H1 (cell line): ENCODE measurements around the gene CEACAM7. TPM values are rescaled to one million over a fixed set of nuclear protein-coding genes. Genes with fewer than 3 reads are reported as not detected.

Experiments
- CTCF ChIA-PET: fragments of 300-600 bp; sonication (Branson Sonifier 250); formaldehyde crosslinking; loops from one replicate; lab custom pipeline; 2021; ENCODE audit not compliant: partially characterized antibody; lab: Charles Lee
- POLR2A ChIA-PET: fragments of 300-600 bp; sonication (Branson Sonifier 250); formaldehyde crosslinking; loops from one replicate; lab custom pipeline; 2021; ENCODE audit warnings: inconsistent platforms; ENCODE audit not compliant: partially characterized antibody; lab: Charles Lee
- DNase-seq, 2 experiments: peaks; one replicate each; pipeline versions ENCODE4 v3.0.0 to v3.0.0-alpha.2; 2010 to 2022; ENCODE audit warnings: low spot score in 2 of 2, low read depth in 1 of 2, mixed read lengths in 1 of 2
- FAIRE-seq: peaks from 2 replicates; lab custom pipeline; 2011; peaks lifted over from hg19 to GRCh38; lab: Jason Lieb, UNC
- H2AFZ ChIP-seq: 2 replicates; pipeline ENCODE4 v1.8.1; 2012; ENCODE audit warnings: low read length, inconsistent platforms
- H2AK5ac ChIP-seq: 2 replicates; pipeline ENCODE4 v1.6.1; 2013; ENCODE audit warnings: low read depth, low read length
- H2BK120ac ChIP-seq: replicated peaks from 2 replicates; pipeline ENCODE3; 2013; ENCODE audit warnings: low read depth, low read length, inconsistent platforms
- H2BK12ac ChIP-seq: 2 replicates; pipeline ENCODE4 v1.6.1; 2013; ENCODE audit warnings: low read depth, low read length
- H2BK15ac ChIP-seq: 2 replicates; pipeline ENCODE4 v1.6.1; 2013; ENCODE audit warnings: low read length
- H2BK20ac ChIP-seq: 2 replicates; pipeline ENCODE4 v1.6.1; 2013; ENCODE audit warnings: low read length
- H2BK5ac ChIP-seq: 2 replicates; pipeline ENCODE4 v1.6.1; 2013; ENCODE audit warnings: low read depth, low read length
- H3K14ac ChIP-seq: 2 replicates; pipeline ENCODE4 v1.6.1; 2013; ENCODE audit warnings: inconsistent platforms; ENCODE audit not compliant: insufficient read length
- H3K18ac ChIP-seq: 2 replicates; pipeline ENCODE4 v1.6.1; 2013; ENCODE audit warnings: low read length; ENCODE audit errors: extremely low read depth
- H3K23ac ChIP-seq: 2 replicates; pipeline ENCODE4 v1.6.1; 2013; ENCODE audit warnings: inconsistent platforms; ENCODE audit not compliant: insufficient read length
- H3K23me2 ChIP-seq: 2 replicates; pipeline ENCODE4 v1.6.1; 2013; ENCODE audit warnings: low read depth, low read length
- H3K27ac ChIP-seq: 2 replicates; pipeline ENCODE4 v1.6.1; 2011; ENCODE audit warnings: low read depth, low read length, inconsistent platforms
- H3K27me3 ChIP-seq, 4 experiments: replicated peaks in 1 of 4; 1 replicate in 1 of 4; 2 replicates in 3 of 4; pipeline versions ENCODE4 v1.6.1 to v1.8.1; 2011 to 2013; ENCODE audit warnings: low read length in 3 of 4, mild to moderate bottlenecking in 3 of 4, inconsistent platforms in 2 of 4, mixed read lengths in 2 of 4, moderate library complexity in 1 of 4; ENCODE audit not compliant: control insufficient read depth in 3 of 4, insufficient read depth in 3 of 4; ENCODE audit errors: extremely low read depth in 1 of 4
- H3K36me3 ChIP-seq, 4 experiments: 2 replicates each; pipeline versions ENCODE4 v1.6.1 to v1.8.1; 2011 to 2013; ENCODE audit warnings: mild to moderate bottlenecking in 4 of 4, low read length in 3 of 4, moderate library complexity in 2 of 4, control low read depth in 1 of 4, inconsistent platforms in 1 of 4; ENCODE audit not compliant: insufficient read depth in 4 of 4, control insufficient read depth in 2 of 4
- H3K4ac ChIP-seq: replicated peaks from 2 replicates; pipeline ENCODE3; 2013; ENCODE audit warnings: low read length, low read depth, mixed read lengths, inconsistent platforms; ENCODE audit not compliant: insufficient read length
- H3K4me1 ChIP-seq, 4 experiments: replicated peaks in 1 of 4; 1 replicate in 1 of 4; 2 replicates in 3 of 4; pipeline versions ENCODE4 v1.6.1 to v1.8.1; 2011 to 2013; ENCODE audit warnings: low read length in 3 of 4, inconsistent platforms in 2 of 4, mixed read lengths in 1 of 4; ENCODE audit not compliant: insufficient read depth in 4 of 4, control insufficient read depth in 3 of 4
- H3K4me2 ChIP-seq, 2 experiments: 2 replicates each; pipeline versions ENCODE4 v1.6.1 to v1.8.1; 2011 to 2013; ENCODE audit warnings: low read depth in 2 of 2, low read length in 2 of 2, control low read depth in 1 of 2, inconsistent platforms in 1 of 2, mild to moderate bottlenecking in 1 of 2; ENCODE audit not compliant: insufficient read depth in 1 of 2
- H3K4me3 ChIP-seq, 4 experiments: fragments of 200-600, 300-600 bp in 1 of 4; sonication (generic), shearing (Covaris generic), sonication (Bioruptor Twin) in 1 of 4; 2 replicates each; pipeline versions ENCODE4 v1.5.1 to v1.8.1; 2011 to 2016; ENCODE audit warnings: low read length in 4 of 4, low read depth in 3 of 4, control low read depth in 2 of 4, inconsistent platforms in 2 of 4, mild to moderate bottlenecking in 2 of 4, mixed read lengths in 1 of 4, moderate library complexity in 1 of 4; ENCODE audit not compliant: insufficient read depth in 2 of 4; ENCODE audit errors: extremely low read depth in 1 of 4
- H3K56ac ChIP-seq: replicated peaks from 2 replicates; pipeline ENCODE3; 2013; ENCODE audit warnings: low read depth, mild to moderate bottlenecking, mixed read lengths, low read length, inconsistent platforms; ENCODE audit not compliant: insufficient read length
- H3K79me1 ChIP-seq: 2 replicates; pipeline ENCODE4 v1.6.1; 2013; ENCODE audit warnings: low read depth, low read length, control low read depth
- H3K79me2 ChIP-seq, 2 experiments: 2 replicates each; pipeline versions ENCODE4 v1.6.1 to v1.8.1; 2012 to 2013; ENCODE audit warnings: low read length in 2 of 2, mild to moderate bottlenecking in 2 of 2, inconsistent platforms in 1 of 2; ENCODE audit not compliant: insufficient read depth in 2 of 2, control insufficient read depth in 1 of 2
- H3K9ac ChIP-seq, 4 experiments: replicated peaks in 1 of 4; 1 replicate in 1 of 4; 2 replicates in 3 of 4; pipeline versions ENCODE4 v1.6.1 to v1.8.1; 2011 to 2013; ENCODE audit warnings: low read depth in 3 of 4, low read length in 3 of 4, control low read depth in 2 of 4, mild to moderate bottlenecking in 2 of 4, moderate library complexity in 2 of 4, inconsistent platforms in 1 of 4; ENCODE audit errors: extremely low read depth in 1 of 4
- H3K9me3 ChIP-seq, 2 experiments: 2 replicates each; pipeline versions ENCODE4 v1.6.1 to v1.8.1; 2012 to 2013; ENCODE audit warnings: mild to moderate bottlenecking in 2 of 2, moderate library complexity in 2 of 2, control low read depth in 1 of 2, inconsistent platforms in 1 of 2, low read depth in 1 of 2, low read length in 1 of 2, mixed read lengths in 1 of 2; ENCODE audit not compliant: insufficient read depth in 2 of 2
- H4K20me1 ChIP-seq, 2 experiments: replicated peaks in 1 of 2; 2 replicates each; pipeline versions ENCODE3 to v1.8.1; 2011 to 2013; ENCODE audit warnings: inconsistent platforms in 2 of 2, low read length in 2 of 2, mild to moderate bottlenecking in 1 of 2; ENCODE audit not compliant: insufficient read depth in 2 of 2, control insufficient read depth in 1 of 2
- H4K5ac ChIP-seq: 2 replicates; pipeline ENCODE4 v1.6.1; 2013; ENCODE audit warnings: low read length, low read depth, mixed read lengths, inconsistent platforms; ENCODE audit not compliant: insufficient read length
- H4K8ac ChIP-seq: 2 replicates; pipeline ENCODE4 v1.8.0; 2013; ENCODE audit warnings: mild to moderate bottlenecking, moderate library complexity, low read length, inconsistent platforms; ENCODE audit not compliant: insufficient read depth; ENCODE audit errors: extremely low read depth
- H4K91ac ChIP-seq: replicated peaks from 2 replicates; pipeline ENCODE3; 2013; ENCODE audit warnings: low read length, mixed read lengths, inconsistent platforms; ENCODE audit not compliant: insufficient read length
- BRCA1 ChIP-seq: IDR thresholded peaks from 2 replicates; pipeline ENCODE4 v1.6.1; 2012; ENCODE audit warnings: low read depth, low read length, improper control_type of control experiment
- CBX8 ChIP-seq: fragments of 300-800, 300-1000 bp; sonication (generic); IDR thresholded peaks from 2 replicates; pipeline ENCODE4 v1.7.1; 2016; ENCODE audit warnings: low read depth, low read length, borderline replicate concordance
- EGR1 ChIP-seq: IDR thresholded peaks from 2 replicates; pipeline ENCODE4 v1.6.1; 2011; ENCODE audit warnings: low read depth, low read length, borderline replicate concordance
- HDAC6 ChIP-seq: IDR thresholded peaks from one replicate; pipeline ENCODE4 v1.7.1; 2012; ENCODE audit warnings: low read depth, mild to moderate bottlenecking, inconsistent platforms, low read length, moderate library complexity
- MAFK ChIP-seq: IDR thresholded peaks from 2 replicates; pipeline ENCODE4 v1.6.1; 2012; ENCODE audit warnings: low read depth, mild to moderate bottlenecking, improper control_type of control experiment, low read length
- PHF8 ChIP-seq: fragments of 200-600 bp; sonication (generic); conservative IDR thresholded peaks from 2 replicates; pipeline ENCODE4 v1.7.1; 2012; ENCODE audit warnings: low read depth, mild to moderate bottlenecking, inconsistent platforms, low read length, moderate library complexity
- RXRA ChIP-seq: IDR thresholded peaks from 2 replicates; pipeline ENCODE4 v1.6.1; 2011; ENCODE audit warnings: low read depth, mild to moderate bottlenecking, low read length, moderate library complexity; ENCODE audit not compliant: insufficient read depth
- SP2 ChIP-seq: IDR thresholded peaks from 2 replicates; pipeline ENCODE4 v1.6.1; 2012; ENCODE audit warnings: mild to moderate bottlenecking, low read length, inconsistent platforms
- SUZ12 ChIP-seq: fragments of 200-600 bp; sonication (generic); IDR thresholded peaks from 2 replicates; pipeline ENCODE4 v1.6.1; 2012; ENCODE audit warnings: mild to moderate bottlenecking, inconsistent platforms, low read length, moderate library complexity, mixed read lengths
- WGBS, 2 experiments: shearing (Covaris generic) in 1 of 2; methylation state at CpG; one replicate each; pipeline versions ENCODE4 v1.1.6 to v1.1.7; 2013 to 2015; ENCODE audit warnings: low lambda C conversion rate in 2 of 2, mixed read lengths in 2 of 2, inconsistent platforms in 1 of 2, low coverage in 1 of 2, missing lambda C conversion rate in 1 of 2; ENCODE audit not compliant: insufficient replicate concordance in 2 of 2, insufficient coverage in 1 of 2, insufficient read length in 1 of 2; ENCODE audit errors: extremely low coverage in 1 of 2, missing lambda C conversion rate in 1 of 2; 5-methylcytosine and 5-hydroxymethylcytosine counted together
- polyA plus RNA-seq, 7 experiments: library from polyadenylated mRNA; depleted of rRNA in 3 of 7; stranded (reverse) in 5 of 7; unstranded in 2 of 7; fragments of >200 nt in 5 of 7; fragments of 200-250 nt in 2 of 7; gene quantifications; 1 replicate in 5 of 7; 2 replicates in 1 of 7; 4 replicates in 1 of 7; pipeline versions ENCODE4 v1.2.1 to v1.2.3, GENCODE V29; 2011 to 2013; ENCODE audit warnings: missing spikeins in 2 of 7, mixed read lengths in 2 of 7
- total RNA-seq: library from RNA; stranded (reverse); fragmentation: NEBNext Ultra II Directional; extraction: Animal tissue kit (Norgen Biotek cat#: 25700); gene quantifications from 2 replicates; pipeline ENCODE4 v1.2.1, GENCODE V29; 2021

The CEACAM7 gene
- total and polyA plus RNA-seq, 2 of the 8 experiments (the other 6 are each of a cell fraction or from before 2014, with no cell fraction given) = not detected

DNA sequence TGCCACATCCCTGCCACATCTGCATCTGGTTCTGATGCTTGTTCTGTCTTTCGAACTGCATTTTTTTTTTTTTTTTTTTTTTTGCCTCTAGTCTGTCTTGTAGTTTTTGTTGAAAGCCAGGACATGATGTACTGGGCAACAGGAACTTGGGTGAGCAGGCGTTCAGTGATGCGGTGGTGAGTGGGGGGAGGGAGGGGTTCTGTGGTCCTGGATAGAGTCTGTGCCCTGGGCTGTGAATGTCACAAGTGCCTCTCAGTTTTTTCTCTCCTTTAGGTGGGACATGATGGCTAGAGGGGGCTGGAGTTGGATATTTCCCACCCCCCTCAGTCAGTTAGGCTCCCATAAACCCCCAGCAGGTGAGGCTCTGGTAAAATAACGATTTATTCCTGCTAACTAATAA is 64.7 kb downstream of the CEACAM7 start:
- H3K4me2 ChIP-seq = no peak overlapping the region

More for the DNA sequence above, 64.7 kb downstream of the CEACAM7 start:
- no peak overlapping the region for H2AFZ ChIP-seq
- no peak overlapping the region for H3K18ac ChIP-seq
- H3K23me2 ChIP-seq = no peaks in the 10 kb centered on the region; the same call in 1 of the 2 replicates
- H2BK15ac ChIP-seq = no peak overlapping the region
- no peak overlapping the region for H2BK120ac ChIP-seq
- DNase-seq (no peak), FAIRE-seq (no peak)
- no peak overlapping the region for H3K27ac ChIP-seq
- no peak overlapping the region for H2BK20ac ChIP-seq
- no peaks in the 10 kb centered on the region for H3K79me2 ChIP-seq
- H3K14ac ChIP-seq = no peak overlapping the region
- no peaks in the 10 kb centered on the region for H3K4me1 ChIP-seq
- CTCF ChIA-PET = interaction anchor here (0.5 kb wide), 1 partner anchor 1196 kb away, joined by 3 read pairs; no protein-coding TSS in a partner anchor
- H3K4ac ChIP-seq = no peak overlapping the region
- H2AK5ac ChIP-seq = no peak overlapping the region
- H3K36me3 ChIP-seq = no peaks in the 10 kb centered on the region
- no peak overlapping the region for H2BK5ac ChIP-seq
- POLR2A ChIA-PET = no interaction called here
- no peak overlapping the region for H4K91ac ChIP-seq
- H3K9ac ChIP-seq = no peak overlapping the region
- peaks cover 68 to 89% of the 10 kb centered on the region in 2 experiments for H3K9me3 ChIP-seq
- 74% methylated on average over 4 of the region's 4 CpGs; no CpG with 5 or more reads in 1 of the 2 experiments for WGBS, 2 experiments
- H2BK12ac ChIP-seq = no peak overlapping the region
- H3K23ac ChIP-seq = no peak overlapping the region
- TF ChIP-seq CBX8 = no peak
- TF ChIP-seq BRCA1 = no peak
- TF ChIP-seq EGR1 = no peak
- TF ChIP-seq RXRA = no peak
- no peak for TF ChIP-seq SUZ12
- TF ChIP-seq HDAC6 = no peak
- no peak for TF ChIP-seq SP2
- TF ChIP-seq PHF8 = no peak
- TF ChIP-seq MAFK = no peak
- no peaks in the 10 kb centered on the region for H3K27me3 ChIP-seq
- H4K8ac ChIP-seq = no peak overlapping the region
- no peaks in the 10 kb centered on the region for H3K79me1 ChIP-seq
- no peaks in the 10 kb centered on the region for H4K20me1 ChIP-seq
- no peak overlapping the region for H3K4me3 ChIP-seq
- H4K5ac ChIP-seq = no peak overlapping the region
- no peak overlapping the region for H3K56ac ChIP-seq
